HEK293 (cell line): ENCODE measurements around the gene CALHM6.

Source experiments
- BCL6B ChIP-seq: fragments of 450-650 bp; formaldehyde crosslinking; IDR thresholded peaks from 2 replicates; pipeline ENCODE4 v1.5.1; 2017; ENCODE audit warnings: missing biosample characterization, missing genetic modification characterization
- KLF16 ChIP-seq: fragments of 450-650 bp; formaldehyde crosslinking; IDR thresholded peaks from 2 replicates; pipeline ENCODE4 v1.5.1; 2017; ENCODE audit warnings: missing biosample characterization, missing genetic modification characterization
- KLF7 ChIP-seq: fragments of 450-650 bp; formaldehyde crosslinking; IDR thresholded peaks from 2 replicates; pipeline ENCODE4 v1.5.1; 2016; ENCODE audit warnings: missing biosample characterization, missing genetic modification characterization, borderline replicate concordance
- SETDB1 ChIP-seq: IDR thresholded peaks from one replicate; pipeline ENCODE4 v1.6.1; 2017; ENCODE audit warnings: mild to moderate bottlenecking, low read length, moderate library complexity, mixed read lengths; ENCODE audit not compliant: insufficient read length
- SP7 ChIP-seq: fragments of 450-650 bp; formaldehyde crosslinking; IDR thresholded peaks from 2 replicates; pipeline ENCODE4 v1.5.1; 2016; ENCODE audit warnings: missing biosample characterization, missing genetic modification characterization
- TRIM28 ChIP-seq: IDR thresholded peaks from 2 replicates; pipeline ENCODE4 v1.6.1; 2011; ENCODE audit warnings: low read length, control low read depth, borderline replicate concordance
- ZBTB17 ChIP-seq: fragments of 450-650 bp; formaldehyde crosslinking; IDR thresholded peaks from 2 replicates; pipeline ENCODE4 v1.5.1; 2016; ENCODE audit warnings: missing biosample characterization, missing genetic modification characterization
- ZEB2 ChIP-seq: fragments of 450-650 bp; formaldehyde crosslinking; IDR thresholded peaks from 2 replicates; pipeline ENCODE4 v1.5.1; 2016; ENCODE audit warnings: missing biosample characterization, missing genetic modification characterization
- ZFP69B ChIP-seq: fragments of 450-650 bp; formaldehyde crosslinking; IDR thresholded peaks from 2 replicates; pipeline ENCODE4 v1.5.1; 2016; ENCODE audit warnings: missing biosample characterization, missing genetic modification characterization
- ZNF18 ChIP-seq: fragments of 450-650 bp; formaldehyde crosslinking; IDR thresholded peaks from 2 replicates; pipeline ENCODE4 v1.5.1; 2016; ENCODE audit warnings: missing biosample characterization, missing genetic modification characterization
- ZNF23 ChIP-seq: fragments of 450-650 bp; formaldehyde crosslinking; IDR thresholded peaks from 2 replicates; pipeline ENCODE4 v1.5.1; 2016; ENCODE audit warnings: missing biosample characterization, missing genetic modification characterization, borderline replicate concordance
- ZNF404 ChIP-seq: fragments of 450-650 bp; formaldehyde crosslinking; IDR thresholded peaks from 2 replicates; pipeline ENCODE4 v1.5.1; 2017; ENCODE audit warnings: missing biosample characterization, missing genetic modification characterization
- ZNF416 ChIP-seq: fragments of 450-650 bp; formaldehyde crosslinking; IDR thresholded peaks from 2 replicates; pipeline ENCODE4 v1.5.1; 2016; ENCODE audit warnings: missing biosample characterization, missing genetic modification characterization
- ZNF426 ChIP-seq: fragments of 450-650 bp; formaldehyde crosslinking; IDR thresholded peaks from 2 replicates; pipeline ENCODE4 v1.5.1; 2017; ENCODE audit warnings: missing biosample characterization, missing genetic modification characterization, mild to moderate bottlenecking, inconsistent platforms, moderate library complexity
- ZNF561 ChIP-seq: fragments of 450-650 bp; IDR thresholded peaks from 2 replicates; pipeline ENCODE4 v1.5.1; 2018; ENCODE audit warnings: missing biosample characterization, missing genetic modification characterization, borderline replicate concordance
- ZNF600 ChIP-seq: fragments of 450-650 bp; formaldehyde crosslinking; IDR thresholded peaks from 2 replicates; pipeline ENCODE4 v1.5.1; 2016; ENCODE audit warnings: missing biosample characterization, missing genetic modification characterization
- ZNF785 ChIP-seq: fragments of 450-650 bp; formaldehyde crosslinking; IDR thresholded peaks from 2 replicates; pipeline ENCODE4 v1.5.1; 2016; ENCODE audit warnings: missing biosample characterization, missing genetic modification characterization
- ZSCAN30 ChIP-seq: fragments of 450-650 bp; IDR thresholded peaks from 2 replicates; pipeline ENCODE4 v1.5.1; 2018; ENCODE audit warnings: missing biosample characterization, mild to moderate bottlenecking, missing genetic modification characterization, moderate library complexity
- ZXDB ChIP-seq: fragments of 450-650 bp; formaldehyde crosslinking; IDR thresholded peaks from 2 replicates; pipeline ENCODE4 v1.5.1; 2016; ENCODE audit warnings: missing biosample characterization, missing genetic modification characterization
- TF ChIP-seq, protein P1 (sequence below): fragments of 450-650 bp; formaldehyde crosslinking; IDR thresholded peaks from 2 replicates; pipeline ENCODE4 v1.5.1; 2016; ENCODE audit warnings: missing biosample characterization, missing genetic modification characterization
- TF ChIP-seq, protein P2 (sequence below): fragments of 450-650 bp; formaldehyde crosslinking; IDR thresholded peaks from 2 replicates; pipeline ENCODE4 v1.5.1; 2016; ENCODE audit warnings: missing biosample characterization, missing genetic modification characterization
- TF ChIP-seq, protein P3 (sequence below): fragments of 450-650 bp; formaldehyde crosslinking; IDR thresholded peaks from 2 replicates; pipeline ENCODE4 v1.5.1; 2017; ENCODE audit warnings: missing biosample characterization, mild to moderate bottlenecking, missing genetic modification characterization, moderate library complexity
- TF ChIP-seq, protein P4 (sequence below): fragments of 450-650 bp; formaldehyde crosslinking; IDR thresholded peaks from 2 replicates; pipeline ENCODE4 v1.5.1; 2016; ENCODE audit warnings: missing biosample characterization, missing genetic modification characterization

Gene CALHM6

DNA sequence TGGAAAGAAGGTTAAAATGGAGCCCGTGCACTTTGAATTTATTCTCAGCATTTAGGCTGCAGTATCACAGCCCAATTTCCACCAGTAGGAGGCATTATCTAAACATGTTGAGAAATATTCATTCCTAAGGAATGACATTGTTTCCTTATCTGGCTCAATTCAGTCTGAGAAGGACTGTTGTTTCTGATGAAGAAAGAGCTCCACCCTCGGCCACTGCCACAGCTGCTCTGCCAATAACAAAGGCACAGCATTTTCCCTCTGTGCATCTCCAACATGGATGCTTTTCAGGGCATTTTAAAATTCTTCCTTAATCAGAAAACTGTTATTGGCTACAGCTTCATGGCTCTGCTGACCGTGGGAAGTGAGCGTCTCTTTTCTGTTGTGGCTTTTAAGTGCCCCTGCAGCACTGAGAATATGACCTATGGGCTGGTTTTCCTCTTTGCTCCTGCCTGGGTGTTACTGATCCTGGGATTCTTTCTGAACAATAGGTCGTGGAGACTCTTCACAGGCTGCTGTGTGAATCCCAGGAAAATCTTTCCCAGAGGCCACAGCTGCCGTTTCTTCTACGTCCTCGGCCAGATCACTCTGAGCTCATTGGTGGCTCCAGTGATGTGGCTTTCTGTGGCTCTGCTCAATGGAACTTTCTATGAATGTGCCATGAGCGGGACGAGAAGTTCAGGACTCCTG is 50.4 kb downstream of the CALHM6 start, which contains the start of gene CALHM5 (continued):
- TF ChIP-seq ZEB2 (tag by site-specific recombination) (peak; percentile 36; the same call in 1 of the 2 replicates), ZSCAN30 (0 out of 2 replicates have a peak, but pooled peaks have one; percentile 27), ZNF785 (tag by site-specific recombination) (0 out of 2 replicates have a peak, but pooled peaks have one; percentile 35), BCL6B (tag by site-specific recombination) (peak; percentile 50; the same call in 1 of the 2 replicates), ZXDB (tag by site-specific recombination) (peak; percentile 47; the same call in 1 of the 2 replicates), SP7 (tag by site-specific recombination) (no peak), ZNF600 (tag by site-specific recombination) (peak; percentile 58; the same call in 1 of the 2 replicates), ZNF561 (tag by site-specific recombination) (peak; percentile 67; the same call in 1 of the 2 replicates), ZNF416 (no peak), ZNF18 (0 out of 2 replicates have a peak, but pooled peaks have one; percentile 25), KLF7 (tag by site-specific recombination) (no peak), KLF16 (tag by site-specific recombination) (no peak), SETDB1 (peak; percentile 23), ZFP69B (tag by site-specific recombination) (no peak), ZNF23 (no peak), ZNF426 (tag by site-specific recombination) (no peak), ZNF404 (no peak), TRIM28 (peak; percentile 79), ZBTB17 (tag by site-specific recombination) (peak; percentile 79)
- TF ChIP-seq, protein P1, sequence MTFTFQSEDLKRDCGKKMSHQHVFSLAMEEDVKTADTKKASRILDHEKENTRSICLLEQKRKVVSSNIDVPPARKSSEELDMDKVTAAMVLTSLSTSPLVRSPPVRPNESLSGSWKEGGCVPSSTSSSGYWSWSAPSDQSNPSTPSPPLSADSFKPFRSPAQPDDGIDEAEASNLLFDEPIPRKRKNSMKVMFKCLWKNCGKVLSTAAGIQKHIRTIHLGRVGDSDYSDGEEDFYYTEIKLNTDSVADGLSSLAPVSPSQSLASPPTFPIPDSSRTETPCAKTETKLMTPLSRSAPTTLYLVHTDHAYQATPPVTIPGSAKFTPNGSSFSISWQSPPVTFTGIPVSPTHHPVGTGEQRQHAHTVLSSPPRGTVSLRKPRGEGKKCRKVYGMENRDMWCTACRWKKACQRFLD (tag by site-specific recombination), result no peak
- TF ChIP-seq, protein P2, sequence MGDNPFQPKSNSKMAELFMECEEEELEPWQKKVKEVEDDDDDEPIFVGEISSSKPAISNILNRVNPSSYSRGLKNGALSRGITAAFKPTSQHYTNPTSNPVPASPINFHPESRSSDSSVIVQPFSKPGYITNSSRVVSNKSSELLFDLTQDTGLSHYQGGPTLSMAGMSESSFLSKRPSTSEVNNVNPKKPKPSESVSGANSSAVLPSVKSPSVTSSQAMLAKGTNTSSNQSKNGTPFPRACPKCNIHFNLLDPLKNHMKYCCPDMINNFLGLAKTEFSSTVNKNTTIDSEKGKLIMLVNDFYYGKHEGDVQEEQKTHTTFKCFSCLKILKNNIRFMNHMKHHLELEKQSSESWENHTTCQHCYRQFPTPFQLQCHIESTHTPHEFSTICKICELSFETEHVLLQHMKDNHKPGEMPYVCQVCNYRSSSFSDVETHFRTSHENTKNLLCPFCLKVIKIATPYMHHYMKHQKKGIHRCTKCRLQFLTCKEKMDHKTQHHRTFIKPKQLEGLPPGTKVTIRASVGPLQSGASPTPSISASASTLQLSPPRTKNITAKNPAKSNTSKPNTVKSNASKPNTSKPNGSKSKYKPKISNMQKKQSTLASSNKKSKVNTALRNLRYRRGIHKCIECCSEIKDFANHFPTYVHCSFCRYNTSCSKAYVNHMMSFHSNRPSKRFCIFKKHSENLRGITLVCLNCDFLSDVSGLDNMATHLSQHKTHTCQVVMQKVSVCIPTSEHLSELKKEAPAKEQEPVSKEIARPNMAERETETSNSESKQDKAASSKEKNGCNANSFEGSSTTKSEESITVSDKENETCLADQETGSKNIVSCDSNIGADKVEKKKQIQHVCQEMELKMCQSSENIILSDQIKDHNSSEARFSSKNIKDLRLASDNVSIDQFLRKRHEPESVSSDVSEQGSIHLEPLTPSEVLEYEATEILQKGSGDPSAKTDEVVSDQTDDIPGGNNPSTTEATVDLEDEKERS (tag by site-specific recombination), result no peak
- TF ChIP-seq, protein P3, sequence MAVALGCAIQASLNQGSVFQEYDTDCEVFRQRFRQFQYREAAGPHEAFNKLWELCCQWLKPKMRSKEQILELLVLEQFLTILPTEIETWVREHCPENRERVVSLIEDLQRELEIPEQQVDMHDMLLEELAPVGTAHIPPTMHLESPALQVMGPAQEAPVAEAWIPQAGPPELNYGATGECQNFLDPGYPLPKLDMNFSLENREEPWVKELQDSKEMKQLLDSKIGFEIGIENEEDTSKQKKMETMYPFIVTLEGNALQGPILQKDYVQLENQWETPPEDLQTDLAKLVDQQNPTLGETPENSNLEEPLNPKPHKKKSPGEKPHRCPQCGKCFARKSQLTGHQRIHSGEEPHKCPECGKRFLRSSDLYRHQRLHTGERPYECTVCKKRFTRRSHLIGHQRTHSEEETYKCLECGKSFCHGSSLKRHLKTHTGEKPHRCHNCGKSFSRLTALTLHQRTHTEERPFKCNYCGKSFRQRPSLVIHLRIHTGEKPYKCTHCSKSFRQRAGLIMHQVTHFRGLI, result no peak
- TF ChIP-seq, protein P4, sequence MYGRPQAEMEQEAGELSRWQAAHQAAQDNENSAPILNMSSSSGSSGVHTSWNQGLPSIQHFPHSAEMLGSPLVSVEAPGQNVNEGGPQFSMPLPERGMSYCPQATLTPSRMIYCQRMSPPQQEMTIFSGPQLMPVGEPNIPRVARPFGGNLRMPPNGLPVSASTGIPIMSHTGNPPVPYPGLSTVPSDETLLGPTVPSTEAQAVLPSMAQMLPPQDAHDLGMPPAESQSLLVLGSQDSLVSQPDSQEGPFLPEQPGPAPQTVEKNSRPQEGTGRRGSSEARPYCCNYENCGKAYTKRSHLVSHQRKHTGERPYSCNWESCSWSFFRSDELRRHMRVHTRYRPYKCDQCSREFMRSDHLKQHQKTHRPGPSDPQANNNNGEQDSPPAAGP (tag by site-specific recombination), result no peak
